Testis (tissue), 3 donors: Measurements from ENCODE around the gene METAP2. TPM values are rescaled to one million over a fixed set of nuclear protein-coding genes. Genes with fewer than 3 reads are reported as not detected.

Source experiments
- DNase-seq: peaks from one replicate; pipeline ENCODE4 v3.0.0-alpha.2; 2019
- H3K27ac ChIP-seq, 2 donors: fragments of 200-600 bp; sonication (generic); one replicate each; pipeline ENCODE4 v1.5.1; 2019
- H3K27me3 ChIP-seq: fragments of 200-600 bp; sonication (generic); one replicate; pipeline ENCODE4 v1.5.1; 2019
- H3K36me3 ChIP-seq: fragments of 200-600 bp; sonication (generic); one replicate; pipeline ENCODE4 v1.5.1; 2017; ENCODE audit warnings: low read depth; ENCODE audit errors: missing control alignments
- H3K4me1 ChIP-seq: fragments of 200-600 bp; sonication (generic); one replicate; pipeline ENCODE4 v1.5.1; 2019
- H3K4me3 ChIP-seq, 2 donors: fragments of 200-600 bp; sonication (generic); one replicate each; pipeline ENCODE4 v1.5.1; 2017 to 2019
- H3K9me3 ChIP-seq: fragments of 200-600 bp; sonication (generic); one replicate; pipeline ENCODE4 v1.5.1; 2017
- CTCF ChIP-seq, 3 experiments: fragments of 450-650 bp in 2 of 3; fragments of 200-600 bp in 1 of 3; sonication (generic) in 1 of 3; IDR thresholded peaks; one replicate each; pipeline ENCODE4 v1.5.1; 2016 to 2019; ENCODE audit warnings: antibody characterized with exemption in 3 of 3, mild to moderate bottlenecking in 2 of 3, moderate library complexity in 1 of 3
- POLR2A ChIP-seq: fragments of 450-650 bp; IDR thresholded peaks from one replicate; pipeline ENCODE4 v1.6.1; 2017; ENCODE audit warnings: antibody characterized with exemption, mild to moderate bottlenecking, moderate library complexity
- WGBS, 2 donors: methylation state at CpG; one replicate each; pipeline ENCODE4 v1.1.5; 2018; 5-methylcytosine and 5-hydroxymethylcytosine counted together
- intact Hi-C: fragments of 100-400 bp; cut with DNase I; formaldehyde crosslinking; loops from one replicate; pipeline ENCODE4 v1.15.1; 2023; ENCODE audit warnings: low total_unique reads
- polyA plus RNA-seq: library from polyadenylated mRNA; stranded (reverse); fragments of 350-450 nt; fragmentation: Illumina TruSeq; extraction: RNeasy Lipid Tissue Mini Kit (QIAGEN cat#74804); gene quantifications from one replicate; pipeline ENCODE4 v1.2.3, GENCODE V29; 2014; ENCODE audit warnings: low read depth, low replicate concordance; ENCODE audit not compliant: insufficient read depth
- total RNA-seq, 2 donors: library from RNA; depleted of rRNA; stranded (reverse); fragments of >200 nt; gene quantifications; one replicate each; pipeline ENCODE4 v1.2.3, GENCODE V29; 2016

The METAP2 gene
- total and polyA plus RNA-seq, 3 donors from 2014 or later = 73.2 to 86.1 (median 83.1) TPM

DNA sequence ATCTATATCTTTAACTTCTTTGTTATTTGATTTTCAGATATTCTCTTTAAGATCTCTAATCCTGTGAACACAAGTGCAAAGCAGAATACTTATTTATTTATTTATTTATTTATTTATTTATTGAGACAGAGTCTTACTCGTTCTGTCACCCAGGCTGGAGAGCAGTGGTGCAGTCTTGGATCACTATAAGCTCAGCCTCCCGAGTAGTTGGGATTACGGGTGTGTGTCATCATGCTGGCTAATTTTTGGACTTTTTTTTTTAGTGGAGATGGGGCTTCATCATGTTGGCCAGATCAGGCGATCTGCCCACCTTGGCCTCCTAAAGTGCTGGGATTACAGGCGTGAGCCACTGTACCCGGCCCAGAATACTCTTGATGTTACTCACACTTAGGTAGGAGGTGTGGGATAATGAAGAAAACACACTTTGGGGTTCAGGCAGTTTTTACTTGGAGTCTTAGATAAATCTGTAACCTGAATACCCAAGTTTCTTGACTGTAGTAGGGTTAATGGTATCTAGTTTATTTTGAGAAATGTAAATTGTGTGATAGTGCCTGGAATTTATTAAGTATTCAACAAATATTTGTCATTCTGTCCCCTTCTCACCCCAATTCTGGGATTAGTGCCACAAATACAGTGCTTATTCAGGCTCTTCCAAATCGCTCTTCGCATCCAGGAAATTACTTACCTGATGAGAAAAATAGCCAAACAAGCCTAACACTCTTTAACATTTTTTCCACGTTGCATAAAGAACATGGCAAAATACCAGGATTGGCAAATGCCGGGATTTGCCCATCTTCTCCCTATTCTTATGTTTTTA, 33.0 kb downstream of the METAP2 start:
- intact Hi-C loops = no loop called here
- no peaks in the 10 kb centered on the region for H3K9me3 ChIP-seq
- H3K36me3 ChIP-seq = no peaks in the 10 kb centered on the region
- 81 to 85% methylated on average over 10 of the region's 10 CpGs for WGBS, 2 donors
- no peak for DNase-seq
- TF ChIP-seq POLR2A (no peak), CTCF (IDR thresholded peaks at IDR 0.05) (no peak)
- no peak overlapping the region for H3K27ac ChIP-seq
- H3K4me1 ChIP-seq = no peaks in the 10 kb centered on the region
- no peak overlapping the region for H3K4me3 ChIP-seq
- no peaks in the 10 kb centered on the region for H3K27me3 ChIP-seq

GRCh38 chr12:95509300-95509699, 35.3 kb downstream of the METAP2 start:
- no peaks in the 10 kb centered on the region for H3K36me3 ChIP-seq
- no peak overlapping the region for H3K4me3 ChIP-seq
- H3K27ac ChIP-seq = no peak overlapping the region
- no peaks in the 10 kb centered on the region for H3K9me3 ChIP-seq
- intact Hi-C loops = no loop called here
- no peaks in the 10 kb centered on the region for H3K27me3 ChIP-seq
- no peak for DNase-seq
- TF ChIP-seq POLR2A (no peak), CTCF (IDR thresholded peaks at IDR 0.05) (no peak)
- 58 to 72% methylated on average over 3 of the region's 3 CpGs for WGBS, 2 donors
- no peaks in the 10 kb centered on the region for H3K4me1 ChIP-seq

DNA sequence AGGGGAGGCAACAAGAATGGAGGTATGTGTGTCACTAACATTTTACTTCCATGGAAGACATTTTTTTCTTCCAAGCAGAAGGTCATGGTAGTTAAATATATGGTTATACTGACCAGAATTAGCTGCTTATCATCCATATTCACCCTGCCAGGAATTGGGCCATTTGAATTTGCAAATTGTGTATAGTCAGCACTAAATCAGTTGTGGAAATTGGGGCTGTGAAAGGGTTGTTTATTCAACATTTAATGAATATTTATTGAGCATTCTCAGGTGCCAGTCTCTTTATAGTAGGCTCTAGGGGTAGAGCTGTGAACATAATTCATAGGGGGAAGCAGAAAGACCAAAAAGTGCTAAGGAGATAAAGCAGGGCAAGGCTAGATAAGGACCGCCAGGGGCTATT, 38.0 kb downstream of the METAP2 start:
- WGBS, 2 donors = 45 to 79% methylated on average over 1 of the region's 1 CpG
- H3K36me3 ChIP-seq = no peaks in the 10 kb centered on the region
- TF ChIP-seq POLR2A (no peak), CTCF (IDR thresholded peaks at IDR 0.05) (no peak)

DNA sequence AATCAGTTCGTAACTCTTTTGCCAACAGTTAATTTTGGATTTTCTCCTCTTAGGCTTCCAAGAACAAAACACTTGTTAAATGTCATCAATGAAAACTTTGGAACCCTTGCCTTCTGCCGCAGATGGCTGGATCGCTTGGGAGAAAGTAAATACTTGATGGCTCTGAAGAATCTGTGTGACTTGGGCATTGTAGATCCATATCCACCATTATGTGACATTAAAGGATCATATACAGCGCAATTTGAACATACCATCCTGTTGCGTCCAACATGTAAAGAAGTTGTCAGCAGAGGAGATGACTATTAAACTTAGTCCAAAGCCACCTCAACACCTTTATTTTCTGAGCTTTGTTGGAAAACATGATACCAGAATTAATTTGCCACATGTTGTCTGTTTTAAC, 39.6 kb downstream of the METAP2 start:
- no peak for DNase-seq
- TF ChIP-seq POLR2A (no peak), CTCF (IDR thresholded peaks at IDR 0.05) (no peak)
- no peaks in the 10 kb centered on the region for H3K4me1 ChIP-seq
- H3K9me3 ChIP-seq = no peaks in the 10 kb centered on the region
- H3K36me3 ChIP-seq = no peaks in the 10 kb centered on the region
- H3K4me3 ChIP-seq = no peak overlapping the region
- no peaks in the 10 kb centered on the region for H3K27me3 ChIP-seq
- intact Hi-C loops = no loop called here
- 94 to 96% methylated on average over 5 of the region's 5 CpGs for WGBS, 2 donors
- H3K27ac ChIP-seq = no peak overlapping the region

More for the DNA sequence above, 38.0 kb downstream of the METAP2 start:
- DNase-seq = no peak
- Histone ChIP-seq H3K27ac (no peak overlapping the region), H3K9me3 (no peaks in the 10 kb centered on the region), H3K4me1 (no peaks in the 10 kb centered on the region), H3K27me3 (no peaks in the 10 kb centered on the region), H3K4me3 (no peak overlapping the region)
- intact Hi-C loops = no loop called here

DNA sequence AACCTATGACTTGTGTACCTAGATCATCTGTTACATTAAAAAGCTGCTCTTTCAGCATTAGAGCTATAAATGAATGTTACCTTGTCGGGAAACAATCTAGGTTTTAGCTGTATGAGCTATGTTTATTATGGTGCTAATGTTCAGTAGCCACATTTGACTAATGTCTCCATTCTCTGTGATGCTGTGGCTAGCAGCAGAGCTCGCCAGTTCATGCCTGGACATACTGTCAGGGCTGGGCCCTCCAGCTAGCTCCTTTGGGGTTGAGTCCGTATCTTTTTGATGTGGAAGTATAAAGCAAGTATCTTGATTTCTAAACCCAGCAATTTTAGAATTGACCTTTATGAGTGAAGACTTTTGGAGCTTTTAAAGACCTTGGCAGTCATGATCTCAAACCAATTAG, 41.2 kb downstream of the METAP2 start:
- no peak for DNase-seq
- Histone ChIP-seq H3K9me3 (no peaks in the 10 kb centered on the region), H3K27ac (no peak overlapping the region), H3K27me3 (no peaks in the 10 kb centered on the region), H3K4me1 (no peaks in the 10 kb centered on the region), H3K4me3 (no peak overlapping the region), H3K36me3 (no peaks in the 10 kb centered on the region)
- intact Hi-C loops = no loop called here
- WGBS, 2 donors = 96 to 98% methylated on average over 3 of the region's 3 CpGs
- TF ChIP-seq POLR2A = no peak
- no peak for TF ChIP-seq CTCF (IDR thresholded peaks at IDR 0.05)
